Fibroblast of mammary gland (primary cell): ENCODE results near the gene GADL1.

Experiments
- DNase-seq: peaks from one replicate; pipeline ENCODE4 v3.0.0-alpha.2; 2010; ENCODE audit warnings: low read depth
- H3K4me3 ChIP-seq: 2 replicates; pipeline ENCODE4 v1.5.1; 2011; ENCODE audit warnings: low read depth, mild to moderate bottlenecking, low read length, moderate library complexity; ENCODE audit not compliant: control insufficient read depth
- TF ChIP-seq, protein P1 (sequence below): conservative IDR thresholded peaks from 2 replicates; pipeline ENCODE4 v1.5.1; 2011; ENCODE audit warnings: low read depth, low read length, inconsistent platforms; ENCODE audit not compliant: control insufficient read depth, insufficient read depth

The GADL1 gene

DNA sequence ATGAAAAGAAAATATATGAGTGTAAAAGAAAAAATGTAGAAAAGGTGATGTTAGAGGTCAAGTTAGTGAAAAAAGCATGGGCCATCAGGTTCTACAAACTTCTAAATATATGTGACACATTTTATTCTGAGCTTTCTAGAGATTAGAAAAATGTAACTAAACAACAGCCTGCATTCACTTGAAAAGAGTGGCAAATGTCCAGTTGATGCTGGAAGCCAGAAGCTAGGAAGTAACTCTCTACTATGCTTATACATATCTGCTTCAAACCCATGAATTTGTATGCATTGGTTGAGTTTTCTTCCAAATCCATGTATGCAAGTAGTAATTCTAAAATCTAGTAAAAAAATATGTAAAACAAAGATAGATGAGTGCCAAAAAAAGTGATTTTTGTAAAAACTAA is 164.5 kb downstream of the GADL1 start:
- TF ChIP-seq, protein P1, sequence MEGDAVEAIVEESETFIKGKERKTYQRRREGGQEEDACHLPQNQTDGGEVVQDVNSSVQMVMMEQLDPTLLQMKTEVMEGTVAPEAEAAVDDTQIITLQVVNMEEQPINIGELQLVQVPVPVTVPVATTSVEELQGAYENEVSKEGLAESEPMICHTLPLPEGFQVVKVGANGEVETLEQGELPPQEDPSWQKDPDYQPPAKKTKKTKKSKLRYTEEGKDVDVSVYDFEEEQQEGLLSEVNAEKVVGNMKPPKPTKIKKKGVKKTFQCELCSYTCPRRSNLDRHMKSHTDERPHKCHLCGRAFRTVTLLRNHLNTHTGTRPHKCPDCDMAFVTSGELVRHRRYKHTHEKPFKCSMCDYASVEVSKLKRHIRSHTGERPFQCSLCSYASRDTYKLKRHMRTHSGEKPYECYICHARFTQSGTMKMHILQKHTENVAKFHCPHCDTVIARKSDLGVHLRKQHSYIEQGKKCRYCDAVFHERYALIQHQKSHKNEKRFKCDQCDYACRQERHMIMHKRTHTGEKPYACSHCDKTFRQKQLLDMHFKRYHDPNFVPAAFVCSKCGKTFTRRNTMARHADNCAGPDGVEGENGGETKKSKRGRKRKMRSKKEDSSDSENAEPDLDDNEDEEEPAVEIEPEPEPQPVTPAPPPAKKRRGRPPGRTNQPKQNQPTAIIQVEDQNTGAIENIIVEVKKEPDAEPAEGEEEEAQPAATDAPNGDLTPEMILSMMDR: no peak
- no peak overlapping the region for H3K4me3 ChIP-seq
- DNase-seq: no peak

DNA sequence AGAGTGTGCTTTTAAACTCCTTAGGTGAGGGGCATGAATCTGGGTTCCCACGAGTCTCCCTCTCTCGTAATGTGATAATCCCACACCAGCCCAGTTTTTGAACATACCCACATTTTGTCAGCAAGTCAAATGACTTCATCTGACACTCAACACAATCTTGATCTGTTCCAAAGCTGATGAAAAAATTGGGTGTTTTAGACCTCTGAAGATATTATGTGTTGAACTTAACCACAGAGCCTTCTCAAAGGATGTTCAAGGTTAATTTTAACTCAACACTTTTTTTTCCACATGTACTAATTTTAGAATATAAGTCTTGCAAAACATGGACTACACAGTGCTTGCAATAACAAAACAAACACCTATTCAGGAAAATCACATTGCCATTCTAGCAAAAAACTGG is 164.9 kb downstream of the GADL1 start:
- no peak for DNase-seq
- H3K4me3 ChIP-seq: no peak overlapping the region
- TF ChIP-seq, protein P1: no peak

DNA sequence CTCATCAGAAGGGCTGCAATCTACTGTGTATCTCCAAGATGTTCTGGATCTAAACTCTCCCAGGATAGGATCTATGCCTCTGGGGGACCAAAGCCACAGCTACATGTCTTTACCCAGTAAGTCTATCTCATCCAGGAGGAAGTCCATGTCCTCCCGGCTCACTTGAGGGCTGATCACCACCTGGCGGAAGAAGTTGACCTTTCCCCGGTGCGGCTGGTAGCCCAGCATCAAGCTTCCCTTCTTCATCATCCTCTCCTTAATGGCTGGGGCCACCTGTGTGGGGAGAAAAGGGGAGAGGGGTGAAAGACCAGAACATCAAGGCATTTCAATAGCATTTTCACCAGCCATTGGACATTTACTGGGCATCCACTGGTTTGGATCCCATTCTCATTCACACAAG is 166.3 kb downstream of the GADL1 start:
- TF ChIP-seq, protein P1: no peak
- no peak for DNase-seq
- H3K4me3 ChIP-seq: no peak overlapping the region

DNA sequence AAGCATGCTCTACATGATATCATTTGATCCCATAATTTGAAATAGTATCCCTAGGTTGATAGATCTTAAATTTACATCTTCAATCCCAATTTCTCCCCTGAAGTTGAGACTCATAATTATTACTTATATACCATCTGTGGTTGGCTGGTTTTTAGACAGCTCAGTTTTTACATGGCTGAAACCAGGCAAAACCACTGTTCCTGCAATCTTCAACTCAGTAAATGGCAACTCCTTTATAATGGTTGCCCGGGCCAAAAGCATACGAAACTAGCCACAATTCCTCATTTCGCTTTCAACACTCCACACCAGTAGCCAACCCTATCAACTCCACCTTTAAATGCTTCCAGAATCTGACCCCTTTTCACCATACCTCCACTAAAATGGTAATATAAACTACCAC is 169.6 kb downstream of the GADL1 start:
- no peak for DNase-seq
- TF ChIP-seq, protein P1: no peak
- no peak overlapping the region for H3K4me3 ChIP-seq

DNA sequence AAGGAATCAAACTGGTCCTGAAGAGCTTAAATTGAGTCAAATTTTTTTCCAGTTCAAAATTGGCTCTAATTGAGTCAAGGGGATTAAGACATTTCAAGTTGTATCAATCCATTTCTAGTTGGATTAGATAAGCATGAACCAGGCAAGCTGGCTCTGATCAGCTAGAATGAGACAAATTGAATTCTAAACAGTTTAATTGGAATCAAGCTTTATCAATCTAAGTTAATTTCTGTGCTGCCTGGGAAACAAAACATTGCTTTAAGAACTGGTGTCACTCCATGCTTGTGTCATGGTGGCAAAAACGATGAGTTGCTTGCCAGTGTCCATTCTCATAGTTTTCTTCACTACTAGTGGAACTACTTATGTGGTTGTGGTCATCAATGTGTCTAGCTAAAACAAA is 171.2 kb downstream of the GADL1 start:
- TF ChIP-seq, protein P1: no peak
- no peak for DNase-seq
- H3K4me3 ChIP-seq: no peak overlapping the region

DNA sequence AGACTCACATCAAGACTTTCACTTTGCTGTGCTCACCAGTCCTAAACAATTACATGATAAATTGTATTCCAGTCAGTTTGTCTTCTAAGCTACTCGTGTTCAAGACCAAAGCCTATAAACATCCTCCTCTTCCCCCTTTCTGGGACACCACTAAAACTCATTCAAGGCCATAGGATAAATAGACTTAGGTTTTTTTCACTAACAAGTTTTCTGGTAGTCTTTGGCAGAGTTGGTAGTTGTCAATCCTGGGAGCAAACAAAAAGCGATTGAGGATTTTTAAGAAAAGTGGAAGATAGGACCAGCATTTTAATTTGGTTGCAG is 173.2 kb downstream of the GADL1 start:
- TF ChIP-seq, protein P1: no peak
- H3K4me3 ChIP-seq: no peak overlapping the region
- DNase-seq: no peak

DNA sequence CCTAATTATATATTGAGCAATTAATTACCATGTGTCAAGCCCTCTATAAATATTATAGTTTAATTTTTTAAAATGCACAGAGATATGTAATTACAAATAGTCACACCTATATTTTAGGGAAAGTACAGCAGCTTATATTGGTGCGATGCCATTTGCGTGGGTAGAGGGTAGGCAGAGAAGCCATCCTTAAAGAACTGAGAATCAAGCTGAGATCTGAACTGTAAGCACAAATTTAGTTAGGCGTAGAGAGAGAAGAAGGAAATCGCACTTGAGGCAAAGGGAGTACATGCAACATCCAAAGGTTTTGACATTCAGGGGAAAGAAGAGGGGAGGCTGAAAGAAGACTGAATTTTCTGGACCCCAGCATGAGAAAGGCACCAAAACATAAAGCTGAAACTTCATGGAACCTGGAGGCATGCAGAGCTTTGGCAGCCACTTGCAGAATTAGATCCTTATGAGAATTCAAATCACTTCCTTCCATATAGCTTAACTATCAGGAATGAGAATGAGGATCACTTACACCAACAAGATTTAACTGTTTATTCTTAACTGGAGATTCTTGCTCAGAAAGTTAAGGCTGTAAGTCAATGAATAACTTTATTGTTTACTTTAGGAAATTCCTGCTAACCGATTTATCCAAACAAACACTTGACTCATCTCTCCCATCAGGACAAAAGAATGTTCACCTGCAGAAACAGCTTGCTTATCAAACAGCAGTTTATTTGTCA is 173.7 kb downstream of the GADL1 start:
- TF ChIP-seq, protein P1: no peak
- no peak overlapping the region for H3K4me3 ChIP-seq
- peak; percentile 61 for DNase-seq
